Choroid plexus epithelial cell (primary cell): ENCODE data around the gene PITRM1.
"Not testable (repeated sequence)": the region's sequence is repeated elsewhere in the genome, so short reads cannot be mapped to it uniquely, and the experiment has no call there.

ENCODE experiments used
- DNase-seq: peaks from one replicate; pipeline ENCODE4 v3.0.0-alpha.2; 2010; ENCODE audit warnings: low read depth
- H3K4me3 ChIP-seq: 2 replicates; pipeline ENCODE4 v1.5.1; 2011; ENCODE audit warnings: low read depth, mild to moderate bottlenecking, control low read depth, low read length, moderate library complexity
- CTCF ChIP-seq: conservative IDR thresholded peaks from 2 replicates; pipeline ENCODE4 v1.5.1; 2011; ENCODE audit warnings: low read depth, mild to moderate bottlenecking, control low read depth, inconsistent platforms, low read length, moderate library complexity

Gene PITRM1

DNA sequence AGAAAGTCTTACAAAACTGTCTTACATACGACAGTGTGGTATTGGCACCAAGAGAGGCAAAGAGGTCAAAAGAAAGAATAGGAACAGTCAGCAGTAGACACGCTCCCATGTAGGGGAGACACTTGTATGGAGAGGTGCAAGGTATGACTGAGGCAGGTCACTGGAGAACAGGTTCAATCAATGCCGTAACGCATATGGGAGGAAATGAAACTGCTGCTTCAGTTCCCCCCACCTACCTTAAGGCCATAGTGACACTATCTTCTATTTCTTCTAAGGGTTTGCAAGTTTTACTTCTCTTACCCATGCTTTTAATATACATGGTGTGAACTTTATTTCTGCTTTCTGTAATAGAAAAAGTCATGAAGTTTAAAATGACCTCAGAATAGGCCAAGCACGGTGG is 5.5 kb upstream of the PITRM1 start:
- TF ChIP-seq CTCF = no peak
- H3K4me3 ChIP-seq = no peak overlapping the region
- no peak for DNase-seq

DNA sequence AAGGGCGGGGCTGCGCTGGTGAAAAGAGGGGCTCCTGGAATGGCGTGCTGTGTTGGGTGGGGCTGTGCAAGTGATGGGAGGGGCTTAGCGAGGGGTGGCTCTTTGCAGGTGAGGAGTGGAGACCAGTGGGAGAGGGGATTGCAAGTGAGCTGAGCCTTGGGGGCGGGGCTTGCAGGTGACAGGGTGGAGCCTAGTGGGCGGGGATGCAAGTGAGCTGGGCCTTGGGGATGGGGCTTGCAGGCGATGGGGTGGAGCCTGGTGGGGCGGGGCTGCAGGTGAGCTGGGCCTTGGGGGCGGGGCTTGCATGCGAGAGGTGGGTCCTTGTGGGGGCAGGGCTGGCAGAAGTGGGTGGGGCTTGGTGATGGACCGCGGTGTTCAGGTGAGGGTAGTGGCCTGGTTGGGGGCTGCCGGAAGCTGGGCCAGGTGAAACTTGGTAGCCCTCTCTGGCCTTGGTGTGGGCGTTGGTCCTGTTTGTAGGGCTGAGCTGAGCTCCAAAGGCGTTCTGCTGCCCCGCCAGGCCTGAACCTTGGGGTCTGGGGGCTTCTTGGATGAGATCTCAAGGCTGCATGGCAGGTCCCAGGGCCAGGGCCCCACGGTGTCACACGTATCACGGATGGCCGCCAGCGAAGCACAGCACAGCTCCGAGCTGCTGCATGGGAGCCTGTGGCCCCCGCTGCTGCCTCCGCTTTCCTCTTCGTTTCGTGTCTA is 743 bp upstream of the PITRM1 start:
- DNase-seq = no peak
- TF ChIP-seq CTCF = no peak
- peak overlapping the region; percentile 57 for H3K4me3 ChIP-seq

- no peak for TF ChIP-seq CTCF
- peak; percentile 69 for DNase-seq
- H3K4me3 ChIP-seq = peak overlapping the region; percentile 94
These were observed 519 bp downstream of the PITRM1 start for GRCh38 chr10:3172081-3172445.

DNA sequence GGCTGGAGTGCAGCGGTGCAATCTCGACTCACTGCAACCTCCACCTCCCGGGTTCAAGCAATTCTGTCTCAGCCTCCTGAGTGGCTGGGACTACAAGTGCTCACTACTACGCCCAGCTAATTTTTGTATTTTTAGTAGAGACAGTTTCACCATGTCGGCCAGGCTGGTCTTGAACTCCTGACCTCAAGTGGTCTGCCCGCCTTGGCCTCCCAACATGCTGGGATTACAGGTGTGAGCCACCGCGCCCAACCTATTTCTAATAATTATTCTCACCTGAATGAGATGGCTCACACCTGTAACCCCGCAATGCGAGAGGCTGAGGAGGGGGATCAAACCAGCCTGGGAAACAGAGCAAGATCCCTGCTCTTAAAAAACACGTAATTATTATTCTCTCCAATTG is 1.1 kb downstream of the PITRM1 start:
- not testable (repeated sequence) for DNase-seq
- H3K4me3 ChIP-seq = peak overlapping the region; percentile 94

- no peak for TF ChIP-seq CTCF
- no peak for DNase-seq
- no peak overlapping the region for H3K4me3 ChIP-seq
These were observed 2.9 kb downstream of the PITRM1 start for GRCh38 chr10:3169673-3170072.

GRCh38 chr10:3169271-3169670 is 3.3 kb downstream of the PITRM1 start:
- H3K4me3 ChIP-seq = no peak overlapping the region
- DNase-seq = no peak
- TF ChIP-seq CTCF = no peak

DNA sequence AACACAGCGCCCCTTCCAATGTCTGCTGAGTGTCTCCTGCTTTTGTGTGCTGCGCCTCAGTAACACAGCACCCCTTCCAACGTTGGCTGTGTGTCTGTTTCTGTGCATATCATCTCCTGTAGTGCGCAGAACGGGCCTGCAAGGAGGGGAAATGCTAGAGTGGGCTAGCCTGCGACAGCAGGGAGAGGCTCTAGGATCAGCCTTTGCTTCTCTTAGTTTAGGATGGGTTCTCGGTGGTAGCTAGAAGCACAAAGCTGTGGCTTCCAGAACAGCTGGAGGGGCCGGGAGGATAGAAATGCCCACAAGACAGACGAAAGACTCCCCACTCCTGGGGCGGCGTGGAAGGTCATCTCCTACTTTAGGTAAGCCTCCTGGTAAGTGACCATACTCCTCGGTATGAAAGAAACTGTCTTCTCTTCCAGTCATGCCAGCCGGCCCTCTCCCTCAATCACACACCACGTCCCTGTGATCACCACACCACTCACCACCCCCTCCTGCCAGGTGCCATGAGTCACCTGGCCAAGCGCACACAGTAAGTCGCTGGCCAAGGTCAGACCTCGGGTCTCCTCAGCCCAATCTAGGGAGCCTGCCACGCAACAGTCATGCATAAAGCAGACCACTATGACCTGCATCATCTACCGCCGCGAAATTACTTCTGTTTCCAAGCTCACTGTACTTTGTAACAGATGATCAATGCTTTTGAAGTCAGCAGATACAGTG is 4.8 kb downstream of the PITRM1 start:
- no peak for DNase-seq
- H3K4me3 ChIP-seq = no peak overlapping the region
- no peak for TF ChIP-seq CTCF
